Central memory CD8-positive, alpha-beta T cell (primary cell): ENCODE measurements around the gene THSD4.

Experiments used
- ATAC-seq: fragments of 150-1000 bp; cut with Tn5 transposase; replicated peaks from 2 replicates; pipeline ENCODE4 v1.10.0; 2022; ENCODE audit warnings: mild to moderate bottlenecking, moderate FRiP score, moderate number of reproducible peaks; ENCODE audit not compliant: poor library complexity, severe bottlenecking; ENCODE audit errors: extremely low read depth
- DNase-seq, 2 donors: peaks; one replicate each; pipeline ENCODE4 v3.0.0; 2021; ENCODE audit warnings: low spot score in 2 of 2
- H3K27ac Mint-ChIP-seq: one replicate; pipeline ENCODE4 v1.8.0; 2022; ENCODE audit warnings: low read depth, mild to moderate bottlenecking, moderate library complexity, mixed read lengths
- H3K27me3 Mint-ChIP-seq: one replicate; pipeline ENCODE4 v1.8.0; 2022; ENCODE audit warnings: mixed read lengths
- H3K36me3 Mint-ChIP-seq: one replicate; pipeline ENCODE4 v1.8.0; 2022; ENCODE audit warnings: mild to moderate bottlenecking, moderate library complexity, mixed read lengths; ENCODE audit not compliant: insufficient read depth
- H3K4me1 Mint-ChIP-seq: one replicate; pipeline ENCODE4 v1.8.0; 2022; ENCODE audit warnings: mixed read lengths
- H3K4me3 Mint-ChIP-seq: one replicate; pipeline ENCODE4 v1.8.0; 2022; ENCODE audit warnings: mild to moderate bottlenecking, moderate library complexity, mixed read lengths
- H3K9me3 Mint-ChIP-seq: one replicate; pipeline ENCODE4 v1.8.0; 2022; ENCODE audit warnings: mixed read lengths

THSD4 gene

DNA sequence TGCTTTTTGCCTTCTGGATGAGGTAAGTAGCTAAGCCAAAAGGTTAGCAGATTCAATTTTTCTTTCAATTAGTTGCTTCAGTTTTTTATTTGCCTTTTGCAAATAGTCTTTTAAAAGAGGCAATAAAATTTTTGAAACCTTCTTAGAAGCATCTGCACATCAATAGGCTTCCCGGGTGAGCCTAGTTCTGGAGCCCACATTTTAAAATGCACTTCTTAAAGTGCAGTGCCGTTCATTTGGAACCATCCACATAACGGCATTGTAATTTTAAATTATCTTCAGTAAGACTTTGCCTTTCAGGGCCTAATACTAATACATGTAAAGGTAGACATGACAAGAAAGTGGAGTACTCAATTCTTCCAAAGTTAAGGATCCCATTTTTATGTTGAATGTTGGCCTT is 269.2 kb downstream of the THSD4 start:
- Mint-ChIP-seq H3K27me3 (peaks cover 16% of the 10 kb centered on the region), H3K4me3 (no peak overlapping the region), H3K9me3 (no peaks in the 10 kb centered on the region), H3K36me3 (no peaks in the 10 kb centered on the region), H3K4me1 (peaks cover 8% of the 10 kb centered on the region), H3K27ac (no peak overlapping the region)
- ATAC-seq, result no peak
- no peak for DNase-seq

DNA sequence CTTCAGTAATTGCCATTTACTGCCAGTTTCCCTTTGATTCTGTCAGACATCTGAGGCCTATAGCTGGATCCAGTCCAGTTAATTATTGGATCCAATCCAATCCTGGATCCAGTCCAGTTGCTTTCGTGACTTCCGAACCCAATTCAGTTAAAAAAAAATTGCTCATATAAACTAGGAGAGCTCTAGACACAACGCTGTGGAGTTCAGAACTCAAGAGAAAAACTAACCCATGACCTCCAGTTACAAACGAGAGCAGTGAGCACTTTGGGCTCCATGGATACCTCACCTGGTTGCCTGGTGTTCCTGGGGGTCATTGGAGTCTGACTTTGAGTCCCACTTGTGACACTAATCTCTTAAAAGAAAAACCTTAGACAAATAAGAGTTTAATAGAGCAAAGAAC is 269.8 kb downstream of the THSD4 start:
- H3K4me3 Mint-ChIP-seq, result no peak overlapping the region
- no peak overlapping the region for H3K27ac Mint-ChIP-seq
- H3K27me3 Mint-ChIP-seq, result peaks cover 16% of the 10 kb centered on the region
- no peaks in the 10 kb centered on the region for H3K9me3 Mint-ChIP-seq
- no peak for ATAC-seq
- no peak for DNase-seq
- no peaks in the 10 kb centered on the region for H3K36me3 Mint-ChIP-seq
- H3K4me1 Mint-ChIP-seq, result peaks cover 8% of the 10 kb centered on the region

DNA sequence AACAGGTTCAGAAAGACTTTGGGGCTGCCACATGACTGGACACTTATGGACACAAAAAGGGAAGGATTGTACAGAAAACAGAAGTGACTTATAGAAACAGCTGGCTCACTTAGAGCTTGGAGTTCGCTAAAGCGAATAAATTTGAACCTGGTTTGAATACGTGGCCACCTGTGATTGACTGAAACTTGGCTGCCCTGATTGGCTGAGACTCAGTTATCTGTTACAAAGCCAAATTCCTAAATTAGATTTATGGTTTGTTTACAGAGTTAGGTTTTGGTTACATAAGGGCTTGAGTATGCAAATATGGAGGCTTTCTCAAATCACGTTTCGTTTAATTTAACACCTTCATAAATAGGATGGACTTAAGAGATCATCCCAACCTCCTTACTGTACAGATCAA is 270.2 kb downstream of the THSD4 start:
- Mint-ChIP-seq H3K4me1 (peaks cover 8% of the 10 kb centered on the region), H3K27me3 (peaks cover 16% of the 10 kb centered on the region), H3K9me3 (no peaks in the 10 kb centered on the region), H3K4me3 (no peak overlapping the region), H3K36me3 (no peaks in the 10 kb centered on the region), H3K27ac (no peak overlapping the region)
- no peak for ATAC-seq
- DNase-seq, result no peak

DNA sequence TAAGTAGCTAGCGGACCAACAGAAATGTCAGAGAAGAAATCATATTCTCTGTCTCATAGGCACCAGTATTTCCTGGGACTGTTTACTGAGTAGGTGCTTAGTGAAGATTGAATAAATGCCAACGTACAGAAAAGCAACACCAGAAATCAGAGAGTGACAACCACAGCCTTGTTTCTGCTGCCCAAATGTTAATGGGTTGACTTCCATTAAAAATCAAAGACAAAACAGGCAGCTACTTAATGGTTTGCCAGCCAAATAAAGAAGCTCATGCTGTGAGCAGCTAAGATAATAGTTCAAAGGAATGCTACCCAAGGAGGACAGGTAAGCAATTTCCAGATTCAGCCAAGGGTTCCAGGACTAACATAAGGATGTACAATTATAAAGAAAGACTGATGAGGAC is 270.7 kb downstream of the THSD4 start:
- DNase-seq, result no peak
- Mint-ChIP-seq H3K4me3 (no peak overlapping the region), H3K9me3 (no peaks in the 10 kb centered on the region), H3K27me3 (peaks cover 16% of the 10 kb centered on the region), H3K36me3 (no peaks in the 10 kb centered on the region), H3K27ac (no peak overlapping the region), H3K4me1 (peaks cover 8% of the 10 kb centered on the region)
- ATAC-seq, result no peak

DNA sequence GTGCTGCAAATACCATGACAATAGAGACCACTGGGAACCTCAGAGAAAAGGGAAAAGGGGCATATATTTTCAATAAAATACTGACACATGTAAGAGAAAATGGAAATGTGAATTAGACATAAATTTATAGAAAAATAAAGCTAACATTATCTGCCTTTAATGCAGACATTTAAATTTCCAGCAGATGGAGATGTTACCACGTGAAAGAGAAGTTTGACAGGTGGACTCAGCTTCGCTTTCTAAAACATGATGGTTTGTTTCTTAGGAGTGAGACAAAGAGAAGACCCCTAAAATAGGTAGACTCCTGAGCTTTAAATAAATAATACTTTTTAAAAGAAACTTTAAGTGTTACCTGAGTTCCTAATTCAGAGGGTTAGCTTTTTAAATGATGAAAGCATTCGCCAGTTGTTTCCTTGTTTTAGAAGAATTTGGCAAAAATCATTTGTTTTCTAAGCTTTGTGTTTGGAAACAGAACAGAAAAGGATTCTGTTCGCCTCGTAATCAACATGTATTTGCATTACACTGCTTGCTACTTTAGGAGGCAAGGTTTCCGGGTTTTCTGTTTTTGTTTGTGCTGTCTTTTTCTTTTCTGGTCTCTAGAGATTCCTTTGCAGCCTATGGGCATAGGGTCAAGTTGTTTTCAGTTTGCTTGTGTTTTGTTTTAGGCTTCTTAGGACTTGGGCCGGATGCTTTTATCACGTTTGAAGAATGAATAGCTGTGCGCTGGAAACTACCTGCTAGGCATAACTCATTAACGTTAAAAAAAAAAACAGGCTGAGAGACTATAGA is 271.4 kb downstream of the THSD4 start:
- Mint-ChIP-seq H3K4me1 (peaks cover 8% of the 10 kb centered on the region), H3K27ac (no peak overlapping the region), H3K27me3 (peaks cover 22% of the 10 kb centered on the region), H3K4me3 (no peak overlapping the region), H3K36me3 (peaks cover 2% of the 10 kb centered on the region), H3K9me3 (no peaks in the 10 kb centered on the region)
- DNase-seq, result no peak
- ATAC-seq, result no peak

DNA sequence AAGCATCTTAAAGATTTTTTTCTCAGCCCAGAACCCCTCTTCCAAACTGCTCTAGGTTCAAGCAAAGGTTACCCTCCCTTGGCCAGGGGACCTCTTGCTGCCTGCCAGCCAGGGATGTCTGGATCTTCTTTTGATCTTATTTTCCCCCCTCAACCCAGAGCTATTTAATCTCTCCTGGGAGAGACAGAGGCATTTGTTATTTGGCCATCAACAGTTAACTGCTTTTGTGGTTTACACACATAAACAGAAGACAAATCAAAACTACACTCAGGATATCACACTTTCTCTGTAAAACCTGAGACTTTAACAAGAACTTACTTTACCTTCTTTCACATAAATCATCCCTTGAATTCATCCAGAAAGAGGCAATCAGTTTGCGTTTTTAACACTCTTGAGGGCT is 272.5 kb downstream of the THSD4 start:
- ATAC-seq, result no peak
- Mint-ChIP-seq H3K27ac (no peak overlapping the region), H3K4me1 (peaks cover 8% of the 10 kb centered on the region), H3K36me3 (peaks cover 2% of the 10 kb centered on the region), H3K27me3 (peaks cover 34% of the 10 kb centered on the region), H3K4me3 (no peak overlapping the region), H3K9me3 (no peaks in the 10 kb centered on the region)
- no peak for DNase-seq

DNA sequence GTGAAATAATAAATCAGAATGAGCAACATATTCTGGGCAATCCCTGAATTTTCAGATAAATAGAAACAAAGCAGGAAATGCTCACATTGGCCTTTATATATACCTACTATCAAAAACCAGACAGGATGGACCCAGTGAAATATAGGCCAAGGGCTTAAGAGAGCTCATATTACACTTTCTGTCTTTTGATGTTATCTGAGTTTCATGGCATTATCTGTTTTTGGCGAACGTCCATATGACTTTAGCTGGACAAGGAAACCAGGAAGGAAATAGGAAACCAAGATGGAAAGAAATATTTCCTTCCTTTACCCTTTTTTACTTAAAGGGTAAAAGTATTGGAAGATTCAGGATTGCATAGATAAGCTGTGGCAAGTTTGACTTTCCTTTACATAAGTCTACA is 274.8 kb downstream of the THSD4 start:
- peaks cover 52% of the 10 kb centered on the region for H3K27me3 Mint-ChIP-seq
- no peak overlapping the region for H3K27ac Mint-ChIP-seq
- no peak for DNase-seq
- H3K4me1 Mint-ChIP-seq, result peaks cover 8% of the 10 kb centered on the region
- peaks cover 2% of the 10 kb centered on the region for H3K36me3 Mint-ChIP-seq
- H3K4me3 Mint-ChIP-seq, result no peak overlapping the region
- ATAC-seq, result no peak
- H3K9me3 Mint-ChIP-seq, result no peaks in the 10 kb centered on the region

DNA sequence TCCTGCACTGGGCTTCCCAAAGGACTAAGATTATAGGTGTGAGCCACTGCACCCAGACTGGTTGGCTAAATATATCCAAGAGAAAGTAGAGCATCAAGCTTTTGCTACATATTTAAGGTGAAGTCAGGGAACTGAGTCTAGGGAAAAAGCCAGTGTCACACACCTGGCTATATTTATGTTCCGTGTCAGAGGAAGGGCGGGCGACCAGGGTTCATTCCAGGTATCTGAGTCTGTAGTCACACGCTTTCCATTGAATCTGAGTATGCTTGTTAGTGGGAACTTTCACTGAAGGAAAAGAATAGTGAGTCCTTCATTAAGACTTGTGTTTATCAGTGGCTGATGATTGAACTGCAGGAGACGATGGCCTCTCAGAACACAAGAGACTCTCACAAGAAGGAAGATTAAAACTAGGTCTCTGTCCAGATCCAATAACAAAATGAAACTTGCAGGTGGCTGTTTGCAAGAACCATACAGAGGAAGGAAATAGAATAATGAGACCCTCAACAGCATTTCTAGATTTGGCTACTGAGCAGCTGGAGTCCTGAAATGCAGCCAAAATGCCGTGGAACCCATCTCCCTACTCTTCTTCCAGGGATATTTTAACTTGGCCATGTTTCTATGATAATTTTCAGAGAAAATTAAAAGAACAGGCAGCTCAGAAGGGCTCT is 276.3 kb downstream of the THSD4 start:
- Mint-ChIP-seq H3K27me3 (peaks cover 55% of the 10 kb centered on the region), H3K9me3 (no peaks in the 10 kb centered on the region), H3K36me3 (peaks cover 2% of the 10 kb centered on the region), H3K27ac (no peak overlapping the region), H3K4me3 (no peak overlapping the region), H3K4me1 (peaks cover 8% of the 10 kb centered on the region)
- DNase-seq, result no peak
- ATAC-seq, result no peak

DNA sequence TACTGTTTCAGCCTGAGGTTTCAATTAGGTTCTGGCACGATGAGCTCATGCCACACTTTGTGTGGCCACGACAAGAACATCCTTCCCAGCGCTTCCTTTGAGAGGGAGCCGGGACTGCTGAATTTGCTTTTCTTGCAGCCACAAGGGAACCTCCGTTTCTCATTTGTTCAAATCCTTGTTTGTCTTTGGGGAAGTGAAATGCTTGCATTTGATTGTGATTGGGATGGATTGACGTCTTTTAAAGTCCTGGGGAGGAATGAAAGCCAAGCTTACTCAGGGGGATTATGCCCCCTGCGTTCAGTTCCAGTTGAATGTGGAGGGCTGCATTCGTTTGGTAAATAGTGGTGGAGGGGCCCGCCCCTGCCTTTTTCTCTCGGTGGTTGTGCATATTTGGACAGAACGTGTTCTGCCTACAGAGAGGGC is 277.6 kb downstream of the THSD4 start:
- DNase-seq, result no peak
- H3K27me3 Mint-ChIP-seq, result peaks cover 55% of the 10 kb centered on the region

DNA sequence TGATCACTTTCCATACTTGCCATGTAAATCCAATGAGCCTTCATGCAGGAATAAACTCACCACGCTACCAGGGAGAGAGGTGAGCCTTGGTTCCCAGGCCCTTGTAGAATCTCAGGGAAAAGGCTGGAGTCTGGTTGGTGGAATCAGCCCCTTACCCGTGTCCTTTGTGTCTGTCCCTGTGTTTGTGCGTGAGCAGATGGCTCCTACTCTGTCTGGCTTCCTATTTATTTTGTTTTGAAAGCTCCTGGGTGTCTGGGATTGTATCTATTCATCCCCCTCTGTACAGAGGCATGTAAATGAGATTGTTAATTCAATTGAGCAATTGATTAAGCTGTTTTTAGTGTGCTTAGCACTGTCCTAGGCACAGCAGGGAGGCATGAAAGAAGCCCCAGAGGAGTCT is 278.1 kb downstream of the THSD4 start:
- H3K4me3 Mint-ChIP-seq, result no peak overlapping the region
- ATAC-seq (no peak), DNase-seq (no peak)
- H3K9me3 Mint-ChIP-seq, result no peaks in the 10 kb centered on the region
- peaks cover 2% of the 10 kb centered on the region for H3K4me1 Mint-ChIP-seq
- H3K27me3 Mint-ChIP-seq, result peaks cover 50% of the 10 kb centered on the region
- H3K36me3 Mint-ChIP-seq, result peaks cover 2% of the 10 kb centered on the region
- no peak overlapping the region for H3K27ac Mint-ChIP-seq

More for the DNA sequence above, 277.6 kb downstream of the THSD4 start:
- H3K9me3 Mint-ChIP-seq, result no peaks in the 10 kb centered on the region
- no peak overlapping the region for H3K27ac Mint-ChIP-seq
- H3K36me3 Mint-ChIP-seq, result peaks cover 2% of the 10 kb centered on the region
- no peak overlapping the region for H3K4me3 Mint-ChIP-seq
- no peak for ATAC-seq
- peaks cover 7% of the 10 kb centered on the region for H3K4me1 Mint-ChIP-seq

DNA sequence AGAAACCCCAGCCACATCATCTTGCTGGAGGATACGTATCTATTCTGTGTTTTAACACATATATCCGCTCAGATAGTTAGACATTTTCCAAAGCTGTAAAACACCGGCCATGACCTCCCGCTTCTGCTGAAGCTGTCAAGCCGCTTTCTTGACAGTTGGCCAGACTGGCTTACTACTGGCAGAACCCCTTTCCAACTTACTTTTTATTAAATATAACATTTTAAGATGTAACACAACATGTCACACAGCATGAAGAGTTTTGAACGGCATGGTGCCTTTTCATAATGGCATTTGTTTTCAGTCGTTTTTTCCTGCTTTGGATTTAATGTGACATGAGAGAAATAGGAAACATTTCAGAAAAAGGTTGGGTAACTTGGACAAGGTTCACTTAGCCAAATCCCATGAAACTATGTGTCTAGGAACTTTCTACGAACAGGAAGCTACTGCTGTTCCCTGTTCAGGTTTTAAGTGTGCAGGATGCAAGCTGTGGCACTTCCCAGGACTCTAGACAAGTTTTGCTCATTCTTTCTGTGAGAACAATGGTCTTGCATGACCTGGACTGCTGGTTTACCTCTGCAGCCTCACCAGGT is 281.4 kb downstream of the THSD4 start:
- no peaks in the 10 kb centered on the region for H3K9me3 Mint-ChIP-seq
- ATAC-seq, result no peak
- H3K36me3 Mint-ChIP-seq, result peaks cover under 1% of the 10 kb centered on the region
- H3K4me1 Mint-ChIP-seq, result no peaks in the 10 kb centered on the region
- no peak overlapping the region for H3K4me3 Mint-ChIP-seq
- no peak for DNase-seq
- peaks cover 33% of the 10 kb centered on the region for H3K27me3 Mint-ChIP-seq
- H3K27ac Mint-ChIP-seq, result no peak overlapping the region

DNA sequence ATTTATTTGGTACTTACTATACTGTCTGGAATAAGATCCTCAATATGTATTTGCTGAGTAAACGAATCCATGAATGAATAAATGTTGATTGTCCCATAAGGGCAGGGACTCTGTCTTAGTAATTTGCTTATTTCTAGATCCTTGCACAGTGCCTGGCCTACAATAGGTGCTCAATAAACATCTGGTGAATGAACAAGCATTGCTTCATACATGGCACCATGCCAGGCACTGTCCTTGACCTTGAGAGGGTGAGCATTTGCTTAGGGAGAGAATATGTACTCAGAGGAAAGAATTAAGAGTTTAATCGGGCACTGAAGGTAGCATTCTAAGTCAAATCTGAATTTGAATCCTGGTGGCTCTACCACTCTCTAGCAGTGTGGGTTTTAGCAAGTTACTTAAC is 282.1 kb downstream of the THSD4 start:
- peaks cover 25% of the 10 kb centered on the region for H3K27me3 Mint-ChIP-seq
- DNase-seq, result no peak
- no peak overlapping the region for H3K4me3 Mint-ChIP-seq
- H3K36me3 Mint-ChIP-seq, result no peaks in the 10 kb centered on the region
- H3K27ac Mint-ChIP-seq, result no peak overlapping the region
- no peaks in the 10 kb centered on the region for H3K4me1 Mint-ChIP-seq
- ATAC-seq, result no peak
- H3K9me3 Mint-ChIP-seq, result no peaks in the 10 kb centered on the region

DNA sequence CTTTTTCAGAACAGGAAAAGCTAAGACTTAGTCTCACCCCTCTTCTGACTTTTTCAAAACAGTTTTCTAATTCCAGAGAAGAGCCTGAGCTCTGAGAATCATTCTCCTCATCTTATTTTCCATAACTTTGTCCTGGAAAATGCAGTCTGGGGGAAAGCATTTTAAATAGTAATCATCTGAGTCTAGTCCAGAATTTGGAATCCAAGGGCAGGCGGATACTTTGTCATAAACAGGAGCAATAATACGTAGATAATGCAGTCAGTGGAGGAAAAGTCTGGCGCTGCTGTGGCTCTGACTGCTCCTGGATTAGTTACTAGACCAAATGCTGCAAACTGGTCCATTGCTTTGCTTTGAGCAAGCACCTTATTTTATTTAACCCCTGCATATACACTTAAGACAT is 285.0 kb downstream of the THSD4 start:
- Mint-ChIP-seq H3K27ac (no peak overlapping the region), H3K36me3 (no peaks in the 10 kb centered on the region), H3K4me1 (no peaks in the 10 kb centered on the region), H3K9me3 (no peaks in the 10 kb centered on the region), H3K27me3 (peaks cover 11% of the 10 kb centered on the region), H3K4me3 (no peak overlapping the region)
- DNase-seq (no peak), ATAC-seq (no peak)
